SJSA1 (cell line): ENCODE results near the gene HSP90AA1. TPM values are rescaled to one million over a fixed set of nuclear protein-coding genes. Genes with fewer than 3 reads are reported as not detected.
"Not testable (repeated sequence)": the region's sequence is repeated elsewhere in the genome, so short reads cannot be mapped to it uniquely, and the experiment has no call there.

Experiments
- DNase-seq, 2 experiments: peaks; one replicate each; pipeline ENCODE4 v3.0.0-alpha.2; 2015 to 2020; ENCODE audit warnings: low spot score in 2 of 2, low read depth in 1 of 2
- H3K27ac ChIP-seq: fragments of 250-450 bp; sonication (Bioruptor Pico); 2 replicates; pipeline ENCODE4 v1.5.1; 2020; ENCODE audit warnings: mild to moderate bottlenecking, moderate library complexity
- H3K27me3 ChIP-seq: fragments of 250-450 bp; sonication (Bioruptor Pico); replicated peaks from 2 replicates; pipeline ENCODE4 v1.5.1; 2020; ENCODE audit warnings: mild to moderate bottlenecking, moderate library complexity
- H3K36me3 ChIP-seq: fragments of 250-450 bp; sonication (Bioruptor Pico); 2 replicates; pipeline ENCODE4 v1.5.1; 2020; ENCODE audit warnings: mild to moderate bottlenecking
- H3K4me1 ChIP-seq: fragments of 250-450 bp; sonication (Bioruptor Pico); replicated peaks from 2 replicates; pipeline ENCODE4 v1.6.1; 2021; ENCODE audit warnings: mild to moderate bottlenecking
- H3K4me3 ChIP-seq: fragments of 250-450 bp; sonication (Bioruptor Pico); 2 replicates; pipeline ENCODE4 v1.5.1; 2020; ENCODE audit warnings: mild to moderate bottlenecking
- H3K9me3 ChIP-seq: fragments of 250-450 bp; sonication (Bioruptor Pico); replicated peaks from 2 replicates; pipeline ENCODE4 v1.5.1; 2020; ENCODE audit warnings: mild to moderate bottlenecking
- total RNA-seq: library from RNA; depleted of rRNA; stranded (reverse); fragments of >200 nt; shearing (Covaris generic); gene quantifications from 2 replicates; pipeline ENCODE4 v1.2.3, GENCODE V29; 2014

HSP90AA1 gene
- total RNA-seq, 1 experiment from 2014 or later = 670 TPM

- peak in 1 of 2 experiments; percentile 25 for DNase-seq
- Histone ChIP-seq H3K36me3 (peaks cover 6% of the 10 kb centered on the region; the same call in 1 of the 2 replicates), H3K27ac (peak overlapping the region; percentile 43)
Observed at GRCh38 chr14:102071283-102071998, 15.4 kb downstream of the HSP90AA1 start.

GRCh38 chr14:102066041-102066451 is 20.8 kb downstream of the HSP90AA1 start:
- no peak overlapping the region for H3K27ac ChIP-seq
- peaks cover 2% of the 10 kb centered on the region for H3K4me1 ChIP-seq
- H3K9me3 ChIP-seq = no peaks in the 10 kb centered on the region
- H3K4me3 ChIP-seq = no peak overlapping the region
- H3K27me3 ChIP-seq = no peaks in the 10 kb centered on the region
- no peaks in the 10 kb centered on the region; the same call in 1 of the 2 replicates for H3K36me3 ChIP-seq
- no peak for DNase-seq

More at GRCh38 chr14:102071283-102071998, 15.4 kb downstream of the HSP90AA1 start:
- peaks cover 9% of the 10 kb centered on the region for H3K4me1 ChIP-seq
- H3K4me3 ChIP-seq = no peak overlapping the region
- no peaks in the 10 kb centered on the region for H3K9me3 ChIP-seq
- no peaks in the 10 kb centered on the region for H3K27me3 ChIP-seq

- not testable (repeated sequence) for DNase-seq, H3K4me3 ChIP-seq, H3K36me3 ChIP-seq, H3K9me3 ChIP-seq, H3K27ac ChIP-seq, H3K4me1 ChIP-seq, H3K27me3 ChIP-seq
Observed at GRCh38 chr14:102064590-102064989, 22.3 kb downstream of the HSP90AA1 start.

GRCh38 chr14:102063808-102064429 is 22.9 kb downstream of the HSP90AA1 start:
- no peak for DNase-seq

GRCh38 chr14:102063109-102063807 is 23.6 kb downstream of the HSP90AA1 start:
- H3K4me1 ChIP-seq = no peaks in the 10 kb centered on the region
- H3K36me3 ChIP-seq = no peaks in the 10 kb centered on the region
- peak; percentile 29 to 81 for DNase-seq
- no peaks in the 10 kb centered on the region for H3K27me3 ChIP-seq
- H3K4me3 ChIP-seq = no peak overlapping the region
- H3K27ac ChIP-seq = no peak overlapping the region
- no peaks in the 10 kb centered on the region for H3K9me3 ChIP-seq

More at GRCh38 chr14:102063808-102064429, 22.9 kb downstream of the HSP90AA1 start:
- Histone ChIP-seq H3K9me3 (no peaks in the 10 kb centered on the region), H3K27me3 (no peaks in the 10 kb centered on the region), H3K4me3 (no peak overlapping the region), H3K36me3 (no peaks in the 10 kb centered on the region), H3K4me1 (no peaks in the 10 kb centered on the region), H3K27ac (no peak overlapping the region)

GRCh38 chr14:102058961-102059360 is 27.9 kb downstream of the HSP90AA1 start:
- no peak for DNase-seq
- no peaks in the 10 kb centered on the region for H3K9me3 ChIP-seq
- no peaks in the 10 kb centered on the region for H3K4me1 ChIP-seq
- H3K36me3 ChIP-seq = no peaks in the 10 kb centered on the region; the same call in 1 of the 2 replicates
- H3K4me3 ChIP-seq = no peak overlapping the region
- H3K27ac ChIP-seq = no peak overlapping the region
- H3K27me3 ChIP-seq = no peaks in the 10 kb centered on the region

GRCh38 chr14:102058146-102058545 is 28.7 kb downstream of the HSP90AA1 start:
- Histone ChIP-seq H3K27ac (no peak overlapping the region), H3K36me3 (no peaks in the 10 kb centered on the region; the same call in 1 of the 2 replicates), H3K4me1 (no peaks in the 10 kb centered on the region), H3K4me3 (no peak overlapping the region), H3K9me3 (no peaks in the 10 kb centered on the region), H3K27me3 (no peaks in the 10 kb centered on the region)
- no peak for DNase-seq

GRCh38 chr14:102057480-102058114 is 29.2 kb downstream of the HSP90AA1 start:
- Histone ChIP-seq H3K27me3 (no peaks in the 10 kb centered on the region), H3K36me3 (peaks cover 3% of the 10 kb centered on the region), H3K9me3 (no peaks in the 10 kb centered on the region), H3K27ac (no peak overlapping the region), H3K4me1 (no peaks in the 10 kb centered on the region), H3K4me3 (no peak overlapping the region)
- DNase-seq = no peak

- no peaks in the 10 kb centered on the region for H3K27me3 ChIP-seq
- DNase-seq = no peak
- H3K9me3 ChIP-seq = no peaks in the 10 kb centered on the region
- H3K27ac ChIP-seq = no peak overlapping the region
- H3K36me3 ChIP-seq = peaks cover 10% of the 10 kb centered on the region
- no peak overlapping the region for H3K4me3 ChIP-seq
- no peaks in the 10 kb centered on the region for H3K4me1 ChIP-seq
Observed at GRCh38 chr14:102056694-102057442, 30.0 kb downstream of the HSP90AA1 start.

GRCh38 chr14:102055181-102055901 is 31.5 kb downstream of the HSP90AA1 start:
- no peaks in the 10 kb centered on the region for H3K4me1 ChIP-seq
- no peaks in the 10 kb centered on the region for H3K9me3 ChIP-seq
- H3K36me3 ChIP-seq = peaks cover 24% of the 10 kb centered on the region
- no peak for DNase-seq
- no peaks in the 10 kb centered on the region for H3K27me3 ChIP-seq
- H3K27ac ChIP-seq = no peak overlapping the region
- H3K4me3 ChIP-seq = no peak overlapping the region

- Histone ChIP-seq H3K9me3 (no peaks in the 10 kb centered on the region), H3K27ac (no peak overlapping the region), H3K4me1 (no peaks in the 10 kb centered on the region), H3K36me3 (peaks cover 51% of the 10 kb centered on the region), H3K4me3 (no peak overlapping the region), H3K27me3 (no peaks in the 10 kb centered on the region)
- DNase-seq = no peak
Observed at GRCh38 chr14:102052522-102052921, 34.3 kb downstream of the HSP90AA1 start.

GRCh38 chr14:102050625-102051024 is 36.2 kb downstream of the HSP90AA1 start:
- Histone ChIP-seq H3K27me3 (no peaks in the 10 kb centered on the region), H3K27ac (no peak overlapping the region), H3K4me3 (no peak overlapping the region), H3K36me3 (peaks cover 67% of the 10 kb centered on the region), H3K9me3 (no peaks in the 10 kb centered on the region), H3K4me1 (no peaks in the 10 kb centered on the region)
- no peak for DNase-seq
